HPDE6-E6E7 (cell line): ENCODE data around the gene FCER2.

Experiments used
- DNase-seq: peaks from one replicate; pipeline ENCODE4 v3.0.0; 2011; ENCODE audit warnings: missing footprints; ENCODE audit errors: extremely low spot score

FCER2 gene

DNA sequence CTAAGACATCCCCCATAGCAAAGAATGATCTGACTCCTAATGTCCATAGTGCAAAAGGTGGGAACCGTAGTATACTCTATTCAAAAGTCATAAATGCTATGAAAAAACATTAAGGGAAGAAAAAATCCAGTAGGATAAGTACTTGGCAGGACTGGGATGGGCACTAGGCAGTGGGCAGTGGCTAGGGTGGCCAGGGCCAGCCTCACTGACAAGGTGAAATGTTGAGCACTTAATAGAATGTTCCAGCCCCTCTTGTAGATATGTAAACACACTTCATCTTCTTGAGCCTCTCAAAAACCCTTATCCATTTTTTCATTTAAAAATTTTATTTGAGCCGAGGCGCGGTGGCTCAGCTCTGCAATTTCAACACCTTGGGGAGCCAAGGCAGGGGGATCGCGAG lies 31.4 kb upstream of the FCER2 start:
- DNase-seq, result no peak

GRCh38 chr19:7732045-7732444 lies 30.1 kb upstream of the FCER2 start, which contains the start of gene CLEC4G:
Gene CLEC4G, minus strand, starts transcription at chr19:7732110. Its CDS starts 8 bp downstream, at chr19:7732102.
- DNase-seq, result no peak

DNA sequence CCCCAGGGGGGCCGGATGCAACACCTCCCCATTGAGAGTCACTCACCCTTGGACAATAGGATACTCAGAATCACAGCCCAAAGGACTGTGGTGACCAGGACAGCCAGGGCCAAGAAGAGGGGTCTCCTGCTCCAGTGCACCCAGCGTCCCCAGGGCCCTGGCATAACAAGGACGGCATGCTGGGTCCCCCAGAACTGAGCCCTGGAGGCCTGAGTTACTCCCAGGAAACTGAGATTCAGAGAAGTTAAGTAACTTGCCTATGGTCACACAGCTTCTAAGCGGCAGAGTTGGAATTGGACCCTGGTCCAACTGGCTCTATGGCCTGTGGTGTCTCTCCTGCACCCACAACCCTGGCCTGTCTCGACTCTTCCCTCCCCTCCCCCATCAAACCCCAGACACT lies 29.7 kb upstream of the FCER2 start:
- no peak for DNase-seq

DNA sequence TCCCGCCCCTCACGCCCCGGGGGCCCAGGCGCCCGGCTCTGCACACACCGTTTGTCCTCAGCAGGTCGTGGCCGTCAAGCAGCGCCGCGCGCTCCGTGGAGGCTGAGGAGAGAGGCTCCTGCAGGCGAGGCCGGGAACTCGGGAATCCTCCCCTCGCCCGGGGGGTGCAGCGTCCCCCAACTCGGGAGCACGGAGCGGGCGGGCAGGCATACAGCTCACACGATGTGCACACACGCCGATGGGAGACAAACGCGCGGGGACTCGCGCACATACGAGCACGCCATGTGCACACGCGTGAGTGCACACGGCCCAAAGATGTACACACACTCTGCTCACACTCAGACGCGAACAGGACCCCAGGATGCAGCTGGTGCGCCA lies 29.3 kb upstream of the FCER2 start:
- no peak for DNase-seq

GRCh38 chr19:7730286-7731217 lies 28.6 kb upstream of the FCER2 start:
- DNase-seq, result no peak

GRCh38 chr19:7729831-7730285 lies 27.9 kb upstream of the FCER2 start:
- no peak for DNase-seq

DNA sequence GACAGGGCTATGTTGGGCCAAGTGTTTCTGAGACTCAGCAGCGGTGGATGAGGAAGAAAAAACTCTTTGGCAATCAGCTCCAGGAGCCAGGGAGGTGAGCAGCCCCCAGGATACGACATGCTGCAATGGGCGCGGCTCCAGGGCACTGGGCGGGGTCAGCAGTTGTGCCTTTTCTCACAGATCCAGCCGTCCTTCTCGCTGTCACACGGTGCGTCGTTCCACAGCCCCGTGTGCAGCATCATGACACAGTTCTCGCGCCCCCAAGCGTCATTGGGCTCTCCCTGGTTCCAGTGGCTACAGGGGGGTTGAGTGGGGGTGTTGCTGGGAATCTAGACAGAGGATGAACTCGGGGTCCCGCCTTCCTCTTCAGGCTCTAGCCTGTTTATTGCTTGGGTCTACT lies 27.3 kb upstream of the FCER2 start:
- no peak for DNase-seq

GRCh38 chr19:7725791-7726190 lies 23.9 kb upstream of the FCER2 start:
- no peak for DNase-seq

- no peak for DNase-seq
Observed at GRCh38 chr19:7722231-7722651, 20.3 kb upstream of the FCER2 start.

DNA sequence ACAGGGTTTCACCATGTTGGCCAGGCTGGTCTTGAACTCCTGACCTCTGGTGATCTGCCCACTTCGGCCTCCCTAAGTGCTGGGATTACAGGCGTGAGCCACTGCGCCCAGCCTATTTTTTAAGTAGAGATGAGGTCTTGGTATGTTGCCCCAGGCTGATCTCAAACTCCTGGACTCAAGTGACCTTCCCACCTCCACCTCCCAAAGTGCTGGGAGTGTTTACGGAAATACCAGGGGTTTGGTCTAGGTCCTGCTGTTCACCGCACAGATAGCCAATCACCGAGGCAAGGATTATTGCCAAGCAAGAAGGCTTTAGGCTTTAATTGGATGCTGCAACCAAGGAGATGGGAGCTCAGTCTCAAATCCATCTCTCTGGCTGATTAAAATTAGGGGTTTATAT lies 18.4 kb upstream of the FCER2 start:
- no peak for DNase-seq

GRCh38 chr19:7718668-7719067 lies 16.7 kb upstream of the FCER2 start:
- no peak for DNase-seq

GRCh38 chr19:7716762-7717161 lies 14.8 kb upstream of the FCER2 start:
- DNase-seq, result no peak

DNA sequence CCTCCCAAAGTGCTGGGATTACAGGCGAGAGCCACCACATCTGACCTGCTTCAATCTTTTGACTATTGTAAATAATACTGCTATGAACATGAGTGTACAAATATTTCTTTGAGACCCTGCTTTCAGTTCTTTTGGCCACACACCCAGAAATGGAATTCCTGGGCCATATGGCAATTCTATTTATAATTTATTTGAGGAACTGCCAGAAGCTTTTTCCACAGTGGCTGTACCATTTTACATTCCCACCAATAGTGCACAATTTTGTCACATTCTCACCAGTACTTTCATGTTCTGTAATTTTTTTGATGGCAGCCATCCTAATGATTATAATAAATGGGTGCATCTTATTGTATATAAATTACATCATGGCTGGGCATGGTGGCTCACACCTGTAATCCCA lies 13.7 kb upstream of the FCER2 start:
- no peak for DNase-seq

GRCh38 chr19:7710616-7711015 lies 8.7 kb upstream of the FCER2 start:
- DNase-seq, result no peak

DNA sequence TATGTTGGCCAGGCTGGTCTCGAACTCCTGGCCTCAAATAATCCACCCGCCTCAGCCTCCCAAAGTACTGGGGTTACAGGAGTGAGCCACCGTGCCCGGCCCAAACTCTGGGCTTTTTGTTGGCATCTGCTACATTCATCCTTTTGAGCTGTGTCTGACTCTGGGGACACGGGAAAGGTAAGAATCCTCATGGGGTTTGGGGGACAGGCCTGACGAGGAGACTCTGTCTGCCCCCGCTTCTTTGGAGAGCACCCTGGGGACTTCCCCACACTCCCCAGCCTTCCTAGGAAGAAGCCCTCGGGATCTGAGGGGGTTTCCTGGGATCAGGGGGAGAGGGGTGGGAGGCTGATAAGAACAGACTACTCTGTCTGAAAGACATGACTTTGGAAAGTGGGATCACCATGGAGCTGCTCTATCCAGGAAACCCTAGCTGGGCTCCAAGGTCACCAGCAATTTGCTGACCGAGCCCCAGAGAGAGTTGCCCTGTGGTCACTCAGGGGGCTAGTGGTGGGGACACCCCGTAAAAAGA lies 8.1 kb upstream of the FCER2 start:
- DNase-seq, result no peak

GRCh38 chr19:7706955-7707456 lies 5.1 kb upstream of the FCER2 start:
- no peak for DNase-seq

DNA sequence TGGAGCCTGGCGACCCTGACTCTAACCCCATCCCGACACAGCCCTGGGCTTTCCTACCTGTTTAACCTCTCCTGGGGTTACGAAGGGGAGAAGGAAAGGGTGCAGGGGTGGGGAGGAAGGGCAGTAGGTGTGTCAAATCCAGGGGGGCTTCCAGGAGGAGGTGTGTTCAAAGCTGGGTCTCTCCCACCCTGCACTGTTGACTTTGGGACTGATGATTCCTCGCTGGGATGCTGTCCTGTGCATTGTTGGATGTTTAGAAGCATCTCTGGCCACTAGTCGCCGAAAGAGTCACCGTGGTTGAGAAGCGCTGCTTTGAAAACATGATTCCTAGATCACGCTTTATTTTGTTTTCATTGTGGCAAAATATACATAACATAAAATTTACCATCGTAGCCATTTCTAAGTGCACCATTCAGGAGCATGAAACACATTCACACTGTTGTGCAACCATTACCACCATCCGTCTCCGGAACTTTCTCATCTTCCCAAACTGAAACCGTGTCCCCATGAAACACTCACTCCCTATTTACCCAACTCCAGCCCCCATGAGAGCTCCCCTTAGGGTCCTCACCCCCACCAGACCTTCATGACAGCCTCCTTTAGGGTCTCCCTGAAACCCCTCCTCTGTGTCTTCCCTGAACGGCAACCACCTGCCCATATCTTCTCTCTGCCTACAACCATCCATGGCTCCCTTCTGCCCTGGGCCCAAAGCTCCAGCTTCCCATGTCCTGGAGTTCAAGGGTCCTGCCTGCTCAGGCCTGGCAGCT lies 4.4 kb upstream of the FCER2 start:
- no peak for DNase-seq

DNA sequence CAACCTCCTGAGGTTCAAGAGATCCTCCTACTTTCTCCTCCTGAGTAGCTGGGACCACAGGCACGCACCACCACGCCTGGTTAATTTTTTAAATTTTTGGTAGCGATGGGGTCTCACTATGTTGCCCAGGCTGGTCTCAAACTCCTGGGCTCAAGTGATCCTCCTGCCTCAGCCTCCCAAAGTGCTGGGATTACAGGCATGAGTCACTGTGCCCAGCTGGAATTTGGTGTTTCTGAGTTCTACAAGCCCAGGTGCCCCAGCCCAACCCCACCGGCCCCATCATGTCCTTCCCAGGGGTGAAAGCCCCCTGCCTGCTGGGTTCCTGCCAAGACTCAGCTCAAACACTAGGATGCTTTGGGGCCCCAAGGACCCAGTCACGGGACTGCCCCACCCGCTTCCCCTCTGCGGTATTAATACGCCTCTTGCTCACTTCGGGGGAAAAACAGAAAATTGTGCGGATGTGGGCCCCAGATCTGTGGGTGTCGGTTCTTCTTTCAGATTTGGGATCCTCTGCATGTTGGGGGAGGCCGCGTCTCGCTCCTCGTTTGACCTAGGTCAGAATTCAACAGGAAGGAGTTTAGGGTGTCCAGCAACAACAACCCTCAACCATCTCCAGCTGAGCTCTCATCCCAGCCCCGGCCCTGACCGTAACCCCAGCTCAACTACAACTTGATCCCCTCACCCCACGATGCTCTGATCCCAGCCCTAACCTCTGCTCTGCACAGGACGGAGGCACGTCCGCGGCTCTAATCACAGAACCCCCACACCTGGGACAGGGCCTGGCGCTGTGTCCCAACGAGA lies 3.7 kb upstream of the FCER2 start:
- no peak for DNase-seq

- DNase-seq, result no peak
Observed at GRCh38 chr19:7704280-7705060, 2.5 kb upstream of the FCER2 start.

DNA sequence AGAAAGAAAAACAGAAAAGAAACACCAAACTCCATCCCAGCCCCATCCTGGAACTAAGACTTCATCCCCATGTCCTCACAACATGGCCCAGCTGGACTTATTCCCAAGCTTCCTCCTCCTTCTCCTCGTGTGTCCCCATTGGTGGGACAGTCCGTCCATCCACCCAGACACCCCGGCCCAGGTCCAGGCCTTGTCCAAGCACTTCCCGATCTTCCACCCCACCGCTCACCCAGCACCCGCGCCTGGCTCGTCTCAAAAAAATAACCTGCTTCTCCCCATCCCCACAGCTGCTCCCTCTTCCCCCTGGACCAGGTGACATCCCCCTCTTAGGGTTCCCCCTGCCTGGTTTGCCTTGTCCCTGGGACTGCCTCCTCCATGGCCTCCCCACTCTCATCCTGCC lies 1.4 kb upstream of the FCER2 start:
- no peak for DNase-seq
